Measurements from ENCODE around the gene GNAL. TPM values are rescaled to one million over a fixed set of nuclear protein-coding genes. Genes with fewer than 3 reads are reported as not detected.

The GNAL gene
- total RNA-seq, 2 experiments from 2014 or later = 0.11 to 0.19 TPM

DNA sequence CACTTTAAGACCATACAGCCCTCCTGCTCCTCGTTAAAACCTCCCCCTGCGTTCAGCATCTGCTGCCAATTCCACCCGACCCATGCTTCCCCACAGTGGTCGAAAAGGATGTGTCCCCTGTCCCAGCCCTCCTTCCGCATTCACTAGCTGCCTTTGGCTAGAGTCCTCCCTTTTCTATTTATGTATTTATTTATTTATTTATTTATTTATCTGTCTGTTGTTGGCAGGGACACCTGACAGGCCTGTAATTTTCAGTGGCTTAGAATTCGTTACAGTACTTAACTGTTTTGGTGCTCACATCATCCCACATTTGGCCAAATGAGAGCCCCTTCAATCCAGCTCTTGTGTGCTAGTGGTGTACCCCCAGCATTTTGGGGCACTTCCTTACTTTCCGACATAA, 50.8 kb downstream of the GNAL start:
- intact Hi-C loops (cut with DNase I, micrococcal nuclease) = no loop called here
- ATAC-seq (ENCODE audit: poor library complexity) (no peak), DNase-seq (no peak)
- TF ChIP-seq, protein P1, sequence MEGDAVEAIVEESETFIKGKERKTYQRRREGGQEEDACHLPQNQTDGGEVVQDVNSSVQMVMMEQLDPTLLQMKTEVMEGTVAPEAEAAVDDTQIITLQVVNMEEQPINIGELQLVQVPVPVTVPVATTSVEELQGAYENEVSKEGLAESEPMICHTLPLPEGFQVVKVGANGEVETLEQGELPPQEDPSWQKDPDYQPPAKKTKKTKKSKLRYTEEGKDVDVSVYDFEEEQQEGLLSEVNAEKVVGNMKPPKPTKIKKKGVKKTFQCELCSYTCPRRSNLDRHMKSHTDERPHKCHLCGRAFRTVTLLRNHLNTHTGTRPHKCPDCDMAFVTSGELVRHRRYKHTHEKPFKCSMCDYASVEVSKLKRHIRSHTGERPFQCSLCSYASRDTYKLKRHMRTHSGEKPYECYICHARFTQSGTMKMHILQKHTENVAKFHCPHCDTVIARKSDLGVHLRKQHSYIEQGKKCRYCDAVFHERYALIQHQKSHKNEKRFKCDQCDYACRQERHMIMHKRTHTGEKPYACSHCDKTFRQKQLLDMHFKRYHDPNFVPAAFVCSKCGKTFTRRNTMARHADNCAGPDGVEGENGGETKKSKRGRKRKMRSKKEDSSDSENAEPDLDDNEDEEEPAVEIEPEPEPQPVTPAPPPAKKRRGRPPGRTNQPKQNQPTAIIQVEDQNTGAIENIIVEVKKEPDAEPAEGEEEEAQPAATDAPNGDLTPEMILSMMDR (IDR thresholded peaks at IDR 0.05) = no peak
- Mint-ChIP-seq H3K36me3 (ENCODE audit: low read depth) (no peaks in the 10 kb centered on the region), H3K4me3 (no peak overlapping the region), H3K9me3 (no peaks in the 10 kb centered on the region), H3K4me1 (ENCODE audit: low read depth) (no peaks in the 10 kb centered on the region), H3K27me3 (peaks cover 43% of the 10 kb centered on the region), H3K27ac (no peak overlapping the region)
- Histone ChIP-seq H3K27me3 (ENCODE audit: control insufficient read depth in 1 of 2, insufficient read depth in 2 of 2, low read length in 2 of 2) (peaks cover 7 to 10% of the 10 kb centered on the region in 2 experiments), H3K9me3 (ENCODE audit: control insufficient read depth in 1 of 2, insufficient read depth in 1 of 2, low read length in 2 of 2) (no peaks in the 10 kb centered on the region), H3K36me3 (ENCODE audit: insufficient read depth, low read length) (no peaks in the 10 kb centered on the region), H3K27ac (ENCODE audit: low read depth in 1 of 2, low read length in 2 of 2) (no peak overlapping the region), H3K4me3 (ENCODE audit: low read length) (no peak overlapping the region), H3K4me1 (ENCODE audit: insufficient read depth, low read length) (no peaks in the 10 kb centered on the region)
- CTCF ChIA-PET = no interaction called here
- POLR2A ChIA-PET = no interaction called here

DNA sequence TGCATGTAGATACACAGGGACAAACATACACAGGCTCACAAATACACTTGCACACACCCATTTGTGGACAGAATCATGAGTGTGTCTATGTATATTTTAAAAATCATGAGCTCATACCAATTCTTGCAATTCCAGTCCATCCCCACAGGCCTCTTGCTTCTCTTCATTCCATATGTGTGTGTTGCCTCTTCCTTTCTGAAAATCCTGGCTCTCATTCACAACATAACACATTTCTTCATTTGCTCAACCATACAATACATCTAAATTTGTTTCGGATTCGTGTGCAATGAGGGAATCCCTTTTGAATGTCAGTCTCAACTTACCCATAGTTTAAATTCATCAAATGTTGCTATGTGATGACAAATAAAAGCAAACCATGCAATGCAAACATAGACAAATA, 51.4 kb downstream of the GNAL start:
- intact Hi-C loops (cut with DNase I, micrococcal nuclease) = no loop called here
- H3K36me3 ChIP-seq (ENCODE audit: insufficient read depth, low read length) = no peaks in the 10 kb centered on the region
- Mint-ChIP-seq H3K9me3 (no peaks in the 10 kb centered on the region), H3K4me3 (no peak overlapping the region), H3K36me3 (ENCODE audit: low read depth) (no peaks in the 10 kb centered on the region), H3K27ac (no peak overlapping the region), H3K4me1 (ENCODE audit: low read depth) (no peaks in the 10 kb centered on the region), H3K27me3 (peaks cover 44% of the 10 kb centered on the region)
- ATAC-seq (ENCODE audit: poor library complexity) = no peak
- no peaks in the 10 kb centered on the region for H3K4me1 ChIP-seq (ENCODE audit: insufficient read depth, low read length)
- H3K27ac ChIP-seq (ENCODE audit: low read depth in 1 of 2, low read length in 2 of 2) = no peak overlapping the region
- ChIA-PET CTCF (interaction anchor here (0.7 kb wide), 1 partner anchor 193 kb away, joined by 3 read pairs; no protein-coding TSS in a partner anchor), POLR2A (no interaction called here)
- H3K4me3 ChIP-seq (ENCODE audit: low read length) = no peak overlapping the region
- TF ChIP-seq, protein P1 (IDR thresholded peaks at IDR 0.05) = no peak
- peaks cover 8 to 13% of the 10 kb centered on the region in 2 experiments for H3K27me3 ChIP-seq (ENCODE audit: control insufficient read depth in 1 of 2, insufficient read depth in 2 of 2, low read length in 2 of 2)
- no peaks in the 10 kb centered on the region for H3K9me3 ChIP-seq (ENCODE audit: control insufficient read depth in 1 of 2, insufficient read depth in 1 of 2, low read length in 2 of 2)
- no peak for DNase-seq

DNA sequence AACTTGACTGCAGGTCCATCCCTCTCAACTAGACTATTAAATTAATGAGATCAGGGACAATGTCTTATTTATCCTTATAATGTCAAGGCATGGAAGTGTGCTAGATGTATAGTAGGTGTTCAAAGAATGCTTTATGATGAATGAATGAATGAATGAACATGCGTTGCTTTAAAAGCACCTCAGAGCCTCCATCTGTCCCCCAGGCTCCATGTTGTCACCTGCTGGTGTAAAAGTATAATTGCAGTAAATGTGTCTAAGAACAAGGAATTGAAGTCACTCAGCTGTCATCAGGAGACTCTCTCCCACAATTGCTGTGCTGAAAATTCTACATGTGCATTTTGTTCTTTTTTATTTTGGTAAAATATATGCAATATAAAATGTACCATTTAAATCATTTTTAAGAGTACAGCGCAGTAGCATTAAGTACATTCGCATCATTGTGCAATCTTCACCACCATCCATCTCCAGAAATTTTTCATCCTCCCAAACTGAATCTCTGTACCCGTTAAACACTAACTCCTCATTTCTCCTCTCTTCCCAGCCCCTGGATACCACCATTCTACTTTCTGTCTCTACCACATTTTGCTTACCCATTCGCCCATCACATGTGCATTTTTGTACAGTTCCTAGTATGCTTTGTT, 52.6 kb downstream of the GNAL start:
- no peaks in the 10 kb centered on the region for H3K9me3 Mint-ChIP-seq
- no peak overlapping the region for H3K4me3 ChIP-seq (ENCODE audit: low read length)
- H3K27me3 ChIP-seq (ENCODE audit: control insufficient read depth in 1 of 2, insufficient read depth in 2 of 2, low read length in 2 of 2) = peaks cover 14% of the 10 kb centered on the region in 2 experiments
- ChIA-PET CTCF (interaction anchor here (1.3 kb wide), 1 partner anchor 13 kb away, joined by 3 read pairs; no protein-coding TSS in a partner anchor), POLR2A (no interaction called here)
- no peak for ATAC-seq (ENCODE audit: poor library complexity)
- TF ChIP-seq, protein P1 (IDR thresholded peaks at IDR 0.05) = peak; percentile 53
- peaks cover 52% of the 10 kb centered on the region for H3K27me3 Mint-ChIP-seq
- H3K4me1 Mint-ChIP-seq (ENCODE audit: low read depth) = no peaks in the 10 kb centered on the region
- DNase-seq = peak in 2 of 14 experiments; percentile 31 to 33
- H3K27ac ChIP-seq (ENCODE audit: low read depth in 1 of 2, low read length in 2 of 2) = no peak overlapping the region
- H3K9me3 ChIP-seq (ENCODE audit: control insufficient read depth in 1 of 2, insufficient read depth in 1 of 2, low read length in 2 of 2) = no peaks in the 10 kb centered on the region
- H3K36me3 Mint-ChIP-seq (ENCODE audit: low read depth) = no peaks in the 10 kb centered on the region
- H3K4me1 ChIP-seq (ENCODE audit: insufficient read depth, low read length) = no peaks in the 10 kb centered on the region
- intact Hi-C loops (cut with DNase I, micrococcal nuclease) = no loop called here
- H3K36me3 ChIP-seq (ENCODE audit: insufficient read depth, low read length) = no peaks in the 10 kb centered on the region
- H3K27ac Mint-ChIP-seq = no peak overlapping the region
- no peak overlapping the region for H3K4me3 Mint-ChIP-seq
